VCaP (cell line): Measurements from ENCODE around the gene OGFOD3.

Experiments
- H3K27ac ChIP-seq: fragments of 450-650 bp; 2 replicates; pipeline ENCODE4 v1.5.1; 2017
- TF ChIP-seq, protein P1 (sequence below): fragments of 450-650 bp; conservative IDR thresholded peaks from 2 replicates; pipeline ENCODE4 v1.5.1; 2017; ENCODE audit warnings: mild to moderate bottlenecking, moderate library complexity

OGFOD3 gene

DNA sequence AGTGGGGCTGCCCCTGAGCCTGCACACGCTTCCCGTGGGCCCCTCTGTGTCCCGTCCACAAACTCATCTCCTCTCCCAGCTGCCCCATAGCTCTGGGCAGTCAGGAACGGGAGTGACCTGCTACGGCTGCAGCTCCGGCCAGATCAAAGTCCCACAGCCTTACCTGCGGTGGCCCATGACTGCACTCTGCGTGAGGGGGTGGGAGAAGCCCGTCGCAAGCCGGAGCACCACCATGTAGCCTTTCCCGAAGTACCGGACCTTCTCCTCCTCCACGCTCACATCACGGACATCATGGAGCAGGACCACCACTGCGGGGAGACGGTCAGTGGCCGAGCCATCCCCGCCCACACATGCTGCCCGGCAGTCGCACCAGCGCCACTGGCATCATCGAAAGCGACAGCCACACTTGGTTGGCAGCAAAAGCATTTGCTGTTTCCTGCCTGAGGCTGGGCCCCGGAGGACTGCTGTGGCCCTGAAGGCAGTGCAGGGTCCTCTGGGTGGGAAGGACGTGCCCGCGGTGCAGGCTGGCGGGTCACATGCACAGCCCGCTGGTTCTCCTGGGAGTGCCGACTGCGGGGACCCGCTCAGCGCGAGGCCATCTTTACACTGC is 26.0 kb upstream of the OGFOD3 start:
- TF ChIP-seq, protein P1, sequence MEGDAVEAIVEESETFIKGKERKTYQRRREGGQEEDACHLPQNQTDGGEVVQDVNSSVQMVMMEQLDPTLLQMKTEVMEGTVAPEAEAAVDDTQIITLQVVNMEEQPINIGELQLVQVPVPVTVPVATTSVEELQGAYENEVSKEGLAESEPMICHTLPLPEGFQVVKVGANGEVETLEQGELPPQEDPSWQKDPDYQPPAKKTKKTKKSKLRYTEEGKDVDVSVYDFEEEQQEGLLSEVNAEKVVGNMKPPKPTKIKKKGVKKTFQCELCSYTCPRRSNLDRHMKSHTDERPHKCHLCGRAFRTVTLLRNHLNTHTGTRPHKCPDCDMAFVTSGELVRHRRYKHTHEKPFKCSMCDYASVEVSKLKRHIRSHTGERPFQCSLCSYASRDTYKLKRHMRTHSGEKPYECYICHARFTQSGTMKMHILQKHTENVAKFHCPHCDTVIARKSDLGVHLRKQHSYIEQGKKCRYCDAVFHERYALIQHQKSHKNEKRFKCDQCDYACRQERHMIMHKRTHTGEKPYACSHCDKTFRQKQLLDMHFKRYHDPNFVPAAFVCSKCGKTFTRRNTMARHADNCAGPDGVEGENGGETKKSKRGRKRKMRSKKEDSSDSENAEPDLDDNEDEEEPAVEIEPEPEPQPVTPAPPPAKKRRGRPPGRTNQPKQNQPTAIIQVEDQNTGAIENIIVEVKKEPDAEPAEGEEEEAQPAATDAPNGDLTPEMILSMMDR = no peak
- H3K27ac ChIP-seq = no peak overlapping the region

DNA sequence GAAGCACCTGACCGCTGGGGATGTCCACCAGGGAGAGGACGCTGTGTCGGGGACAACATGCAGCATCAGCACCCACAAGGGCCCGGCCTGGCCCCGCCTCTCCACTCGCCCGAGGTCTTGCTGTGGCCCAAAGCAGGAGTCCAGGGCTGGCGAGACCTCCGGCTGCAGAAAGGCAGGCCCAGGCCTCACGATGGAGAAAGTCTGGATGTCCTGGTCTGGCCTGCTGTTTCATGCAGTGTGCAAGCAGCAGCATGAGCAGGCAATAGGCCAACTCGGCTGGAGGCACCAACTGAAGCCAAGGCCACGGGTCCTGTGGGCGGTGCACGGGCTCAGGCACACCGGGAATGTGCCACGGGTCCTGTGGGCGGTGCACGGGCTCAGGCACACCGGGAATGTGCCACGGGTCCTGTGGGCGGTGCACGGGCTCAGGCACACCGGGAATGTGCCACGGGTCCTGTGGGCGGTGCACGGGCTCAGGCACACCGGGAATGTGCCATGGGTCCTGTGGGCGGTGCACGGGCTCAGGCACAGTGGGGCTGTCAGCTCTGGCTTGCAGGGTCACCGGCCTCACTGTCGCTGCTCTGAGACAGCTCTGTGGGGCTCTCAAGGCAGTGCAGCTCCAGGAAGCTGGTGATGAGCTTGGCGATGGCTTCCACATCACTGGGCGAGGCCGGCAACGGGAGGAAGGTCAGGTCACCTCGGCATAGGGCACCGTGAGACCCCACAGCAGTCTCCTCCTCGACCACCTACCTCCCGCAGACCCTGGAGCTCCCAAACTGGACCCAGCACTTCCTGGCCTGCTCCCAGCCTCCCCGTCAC is 25.3 kb upstream of the OGFOD3 start:
- TF ChIP-seq, protein P1 = no peak
- H3K27ac ChIP-seq = no peak overlapping the region

DNA sequence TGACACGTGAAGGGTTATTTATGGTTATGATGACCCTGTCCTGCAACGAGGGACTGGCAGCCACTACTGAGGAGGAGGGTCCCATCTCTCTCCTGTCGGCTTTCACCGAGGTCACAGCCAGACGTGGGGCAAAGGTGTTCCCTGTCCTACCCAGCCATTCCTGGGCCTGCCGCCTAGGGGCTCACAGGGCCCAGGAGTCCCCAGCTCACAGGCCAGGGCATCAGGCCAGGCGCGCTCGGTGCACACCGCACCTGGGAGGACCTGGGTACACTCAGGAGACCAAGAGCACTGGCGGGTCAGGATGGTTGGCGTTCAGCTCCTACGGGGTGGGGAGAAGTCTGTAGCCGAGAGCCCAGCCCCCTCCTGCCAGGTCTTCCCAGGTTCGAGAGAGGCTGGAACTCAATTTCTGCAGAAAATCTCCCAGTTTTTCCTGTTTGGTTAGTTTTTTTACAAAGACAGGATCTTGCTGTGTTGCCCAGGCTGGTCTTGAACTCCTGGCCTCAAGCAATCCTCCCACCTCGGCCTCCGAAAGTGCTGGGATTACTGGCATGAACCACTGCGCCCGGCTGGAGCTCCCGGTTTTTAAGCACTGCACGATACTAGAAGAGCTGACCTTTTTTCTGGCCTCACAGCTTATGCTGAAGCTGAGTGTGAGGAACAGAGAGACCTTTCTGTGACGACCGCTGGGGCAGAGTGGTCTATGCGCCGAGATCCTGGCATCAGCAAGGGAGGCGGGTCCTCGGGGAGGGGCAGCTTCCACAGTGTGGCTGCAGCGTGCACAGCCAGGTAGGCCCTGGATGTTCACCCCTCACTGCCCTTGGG is 24.5 kb upstream of the OGFOD3 start:
- TF ChIP-seq, protein P1 = no peak
- H3K27ac ChIP-seq = no peak overlapping the region

DNA sequence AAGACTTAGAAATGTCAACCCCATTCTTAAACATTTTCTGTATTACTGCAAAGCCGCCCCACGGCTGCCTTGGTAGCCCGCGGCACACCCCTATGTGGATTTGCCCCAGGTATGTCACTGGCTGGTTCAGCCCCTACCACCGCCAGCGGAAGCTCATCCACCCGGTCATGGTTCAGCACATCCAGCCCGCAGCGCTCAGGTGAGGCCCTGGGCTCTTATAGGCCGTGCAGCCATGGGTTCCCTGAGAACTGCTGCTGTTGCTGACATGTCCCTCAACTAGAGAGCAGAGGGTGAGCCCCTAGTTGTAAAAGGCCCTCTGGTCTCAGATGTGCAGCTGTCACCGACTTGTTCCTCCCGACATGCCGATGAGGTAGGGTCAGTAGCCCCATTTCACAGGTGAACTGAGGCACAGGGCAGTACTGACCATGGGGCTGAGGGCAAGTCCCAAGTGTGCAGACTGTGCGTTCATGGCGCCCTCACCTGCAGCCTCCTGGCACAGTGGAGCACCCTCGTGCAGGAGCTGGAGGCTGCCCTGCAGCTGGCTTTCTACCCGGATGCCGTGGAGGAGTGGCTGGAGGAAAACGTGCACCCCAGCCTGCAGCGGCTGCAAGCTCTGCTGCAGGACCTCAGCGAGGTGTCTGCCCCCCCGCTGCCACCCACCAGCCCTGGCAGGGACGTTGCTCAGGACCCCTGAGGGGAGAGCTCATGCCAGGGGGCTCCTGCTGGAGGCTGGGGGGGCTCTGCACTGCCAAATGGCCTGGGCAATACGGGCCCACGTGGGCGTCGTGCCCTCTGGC is 23.5 kb upstream of the OGFOD3 start:
- no peak overlapping the region for H3K27ac ChIP-seq
- TF ChIP-seq, protein P1 = no peak

DNA sequence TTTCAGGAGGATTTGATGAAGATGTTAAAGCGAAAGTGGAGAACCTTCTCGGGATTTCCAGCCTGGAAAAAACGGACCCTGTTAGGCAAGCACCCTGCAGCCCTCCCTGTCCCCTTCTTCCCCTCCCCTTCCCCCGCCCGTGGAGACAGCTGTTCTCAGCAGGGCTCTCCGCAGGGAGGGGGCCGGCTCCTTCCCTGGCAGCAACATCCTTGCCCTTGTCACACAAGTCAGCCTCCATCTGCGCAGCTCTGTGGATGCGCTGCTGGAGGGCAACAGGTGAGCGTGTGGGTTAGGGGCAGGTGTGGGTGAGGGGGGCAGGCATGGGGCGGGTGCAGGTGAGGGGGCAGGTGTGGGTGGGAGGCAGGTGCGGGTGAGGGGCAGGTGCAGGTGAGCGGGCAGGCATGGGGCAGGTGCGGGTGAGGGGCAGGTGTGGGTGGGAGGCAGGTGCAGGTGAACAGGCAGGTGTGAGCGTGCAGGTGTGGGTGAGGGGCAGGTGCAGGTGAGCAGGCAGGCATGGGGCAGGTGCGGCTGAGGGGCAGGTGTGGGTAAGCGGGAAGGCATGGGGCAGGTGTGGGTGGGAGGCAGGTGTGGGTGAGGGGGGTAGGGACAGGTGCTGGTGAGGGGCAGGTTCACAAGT is 22.7 kb upstream of the OGFOD3 start:
- no peak overlapping the region for H3K27ac ChIP-seq
- TF ChIP-seq, protein P1 = no peak

DNA sequence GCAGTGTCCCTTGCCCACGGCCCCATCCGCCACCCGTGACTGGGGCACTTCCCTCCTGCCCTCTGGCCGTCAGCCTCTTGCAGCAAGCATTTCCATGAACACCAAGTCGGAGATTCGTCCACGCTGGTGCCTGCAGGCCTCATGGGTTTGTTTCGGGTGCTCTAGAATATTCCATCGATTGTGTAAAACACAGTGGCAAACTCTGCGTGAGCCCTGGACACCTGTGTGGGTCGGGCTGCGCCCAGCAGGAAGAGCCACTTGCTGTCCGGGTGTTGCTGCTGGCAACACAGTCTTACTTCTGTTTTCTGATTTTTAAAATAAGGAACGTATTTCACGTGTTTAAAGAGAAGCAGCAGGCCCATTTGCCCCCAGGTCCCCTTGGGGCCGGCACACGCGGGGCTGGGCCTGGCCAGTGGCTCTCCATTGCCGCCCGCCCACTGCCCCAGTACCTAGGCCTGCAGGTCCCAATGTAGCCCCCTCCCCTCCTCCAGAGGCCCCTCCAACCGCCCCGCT is 22.1 kb upstream of the OGFOD3 start:
- TF ChIP-seq, protein P1 = no peak
- H3K27ac ChIP-seq = no peak overlapping the region
